ENCODE results near the gene SF3A2.

Gene SF3A2

DNA sequence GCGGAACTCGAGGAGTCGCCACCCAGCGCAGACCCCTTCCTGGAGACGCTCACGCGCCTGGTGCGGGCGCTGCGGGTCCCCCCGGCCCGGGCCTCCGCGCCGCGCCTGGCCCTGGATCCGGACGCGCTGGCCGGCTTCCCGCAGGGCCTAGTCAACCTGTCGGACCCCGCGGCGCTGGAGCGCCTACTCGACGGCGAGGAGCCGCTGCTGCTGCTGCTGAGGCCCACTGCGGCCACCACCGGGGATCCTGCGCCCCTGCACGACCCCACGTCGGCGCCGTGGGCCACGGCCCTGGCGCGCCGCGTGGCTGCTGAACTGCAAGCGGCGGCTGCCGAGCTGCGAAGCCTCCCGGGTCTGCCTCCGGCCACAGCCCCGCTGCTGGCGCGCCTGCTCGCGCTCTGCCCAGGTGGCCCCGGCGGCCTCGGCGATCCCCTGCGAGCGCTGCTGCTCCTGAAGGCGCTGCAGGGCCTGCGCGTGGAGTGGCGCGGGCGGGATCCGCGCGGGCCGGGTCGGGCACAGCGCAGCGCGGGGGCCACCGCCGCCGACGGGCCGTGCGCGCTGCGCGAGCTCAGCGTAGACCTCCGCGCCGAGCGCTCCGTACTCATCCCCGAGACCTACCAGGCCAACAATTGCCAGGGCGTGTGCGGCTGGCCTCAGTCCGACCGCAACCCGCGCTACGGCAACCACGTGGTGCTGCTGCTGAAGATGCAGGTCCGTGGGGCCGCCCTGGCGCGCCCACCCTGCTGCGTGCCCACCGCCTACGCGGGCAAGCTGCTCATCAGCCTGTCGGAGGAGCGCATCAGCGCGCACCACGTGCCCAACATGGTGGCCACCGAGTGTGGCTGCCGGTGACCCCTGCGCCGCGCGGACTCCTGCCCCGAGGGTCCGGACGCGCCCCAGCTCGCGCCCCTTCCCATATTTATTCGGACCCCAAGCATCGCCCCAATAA lies 14.8 kb downstream of the SF3A2 start:
- no peak for DNase-seq (ENCODE audit: low read depth)
- H3K4me3 ChIP-seq (ENCODE audit: low read length) = no peak overlapping the region
- no peak for TF ChIP-seq CTCF (conservative IDR thresholded peaks at IDR 0.05; ENCODE audit: low read length)

GRCh38 chr19:2252055-2252796 lies 15.6 kb downstream of the SF3A2 start:
- TF ChIP-seq CTCF (conservative IDR thresholded peaks at IDR 0.05; ENCODE audit: low read length) = no peak

GRCh38 chr19:2252797-2253105 lies 16.1 kb downstream of the SF3A2 start:
- no peak overlapping the region for H3K4me3 ChIP-seq (ENCODE audit: low read length)

More at GRCh38 chr19:2252055-2252796, 15.6 kb downstream of the SF3A2 start:
- DNase-seq (ENCODE audit: low read depth) = no peak
- H3K4me3 ChIP-seq (ENCODE audit: low read length) = no peak overlapping the region

DNA sequence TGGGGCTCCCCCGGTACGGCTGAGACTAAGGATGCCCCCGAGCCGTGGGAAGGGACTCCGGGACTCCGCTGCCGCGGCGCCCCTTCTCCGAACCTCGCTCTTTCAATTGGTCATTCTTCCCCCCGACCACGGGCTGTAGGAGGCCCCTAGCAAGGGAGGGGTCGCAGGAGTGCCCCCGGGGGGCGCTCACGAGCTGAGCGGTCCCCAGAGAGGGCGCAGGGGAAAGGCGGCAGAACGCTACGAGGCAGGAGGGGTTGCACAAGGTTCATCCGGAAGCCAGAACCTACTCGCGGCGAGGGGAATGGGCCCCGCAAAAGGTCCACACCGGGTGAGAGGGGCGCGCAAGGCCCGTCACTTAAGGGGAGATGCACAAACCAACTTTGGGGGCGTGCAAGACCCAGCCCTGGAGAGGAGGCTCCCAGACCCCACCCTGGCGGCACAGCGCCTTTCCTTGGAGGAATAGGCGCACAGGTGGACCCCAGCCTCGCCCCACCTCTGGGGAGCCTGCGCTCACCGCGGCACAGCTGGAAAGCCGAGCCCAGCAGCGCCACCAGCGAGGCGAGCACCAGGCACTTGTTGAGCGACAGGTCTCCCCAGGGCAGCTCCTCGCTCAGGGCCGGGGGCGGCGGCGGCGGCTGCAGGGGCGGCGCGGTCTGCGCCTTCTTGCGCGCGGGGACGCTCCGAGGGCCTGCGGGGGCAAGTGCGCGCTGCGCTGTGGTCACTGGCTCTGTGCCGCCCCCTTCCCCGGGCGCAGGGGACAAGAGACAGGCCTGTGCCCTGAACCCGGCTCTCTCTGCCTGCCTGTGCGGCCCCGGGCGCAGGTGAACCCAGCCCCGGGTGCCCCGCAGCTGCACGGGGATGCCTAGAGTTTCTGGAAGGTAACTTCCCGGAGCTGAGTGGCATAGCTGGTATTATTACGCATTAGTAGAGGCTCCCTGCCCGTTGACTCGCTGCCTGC lies 16.8 kb downstream of the SF3A2 start:
- no peak for TF ChIP-seq CTCF (conservative IDR thresholded peaks at IDR 0.05; ENCODE audit: low read length)
- H3K4me3 ChIP-seq (ENCODE audit: low read length) = no peak overlapping the region
- no peak for DNase-seq (ENCODE audit: low read depth)

More at GRCh38 chr19:2252797-2253105, 16.1 kb downstream of the SF3A2 start:
- no peak for DNase-seq (ENCODE audit: low read depth)
- no peak for TF ChIP-seq CTCF (conservative IDR thresholded peaks at IDR 0.05; ENCODE audit: low read length)

DNA sequence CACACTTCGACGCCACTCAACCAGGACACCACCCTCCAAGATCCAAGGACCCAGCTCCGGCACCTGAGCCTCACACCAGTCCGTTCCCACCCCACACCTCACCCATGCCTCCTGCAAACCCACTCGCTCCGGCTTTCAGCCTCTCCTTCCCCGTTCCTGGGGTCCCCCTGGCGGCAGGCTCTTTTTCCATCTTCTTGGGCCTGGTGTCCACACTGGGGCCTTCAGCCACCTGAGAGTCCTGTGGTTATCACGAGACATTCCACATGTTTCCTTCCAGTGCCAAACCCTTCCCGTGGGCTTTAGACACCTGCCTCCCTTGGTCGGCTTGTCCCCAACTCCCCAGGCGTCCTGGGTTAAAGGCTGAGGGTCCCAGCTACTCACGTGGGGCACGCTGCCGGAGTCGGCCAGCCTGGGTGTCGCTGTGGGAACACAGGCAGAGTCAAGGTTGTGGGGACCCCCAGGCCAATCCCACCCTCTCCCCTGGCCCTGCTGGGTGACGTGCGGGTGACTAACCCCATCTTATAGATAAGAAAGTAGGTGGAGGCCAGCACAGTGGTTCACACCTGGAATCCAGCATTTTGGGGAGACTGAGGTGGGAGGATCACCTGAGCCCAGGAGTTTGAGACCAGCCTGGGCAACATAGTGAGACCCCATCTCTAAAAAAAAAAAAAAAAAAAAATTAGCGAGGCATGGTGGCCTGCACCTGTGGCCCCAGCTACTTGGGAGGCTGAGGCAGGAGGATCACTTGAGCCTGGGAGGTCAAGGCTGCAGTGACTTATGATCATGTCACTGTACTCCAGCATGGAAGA lies 17.6 kb downstream of the SF3A2 start:
- H3K4me3 ChIP-seq (ENCODE audit: low read length) = no peak overlapping the region
- peak; percentile 37 for TF ChIP-seq CTCF (conservative IDR thresholded peaks at IDR 0.05; ENCODE audit: low read length)
- no peak for DNase-seq (ENCODE audit: low read depth)
